ENCODE data around the gene RNPEP.
"Not testable (repeated sequence)": the region's sequence is repeated elsewhere in the genome, so short reads cannot be mapped to it uniquely, and the experiment has no call there.

Gene RNPEP

DNA sequence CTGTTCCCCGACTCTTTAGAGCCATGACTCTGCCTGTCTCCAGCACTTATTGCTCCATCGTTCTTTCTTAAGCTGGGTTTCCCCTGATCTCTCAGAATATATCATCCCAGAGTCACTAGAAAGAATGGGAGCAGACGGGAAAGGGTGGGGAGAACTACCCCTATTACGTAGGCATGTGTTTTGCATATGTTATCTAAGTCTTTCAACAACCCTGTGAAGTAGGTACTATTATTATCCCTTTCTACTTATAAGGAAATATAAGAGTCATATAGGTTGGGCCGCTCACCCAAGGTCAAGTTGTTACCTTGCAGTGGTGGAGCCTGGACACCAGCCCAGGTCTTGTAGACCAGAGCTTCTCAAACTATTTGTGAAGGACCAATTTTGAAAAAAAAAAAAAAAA, 66.7 kb downstream of the RNPEP start:
- H3K4me3 Mint-ChIP-seq, result no peak overlapping the region
- H3K27ac Mint-ChIP-seq, result no peak overlapping the region
- H3K4me1 Mint-ChIP-seq, result no peaks in the 10 kb centered on the region
- no peaks in the 10 kb centered on the region for H3K36me3 Mint-ChIP-seq (ENCODE audit: low read depth)
- TF ChIP-seq, protein P1, sequence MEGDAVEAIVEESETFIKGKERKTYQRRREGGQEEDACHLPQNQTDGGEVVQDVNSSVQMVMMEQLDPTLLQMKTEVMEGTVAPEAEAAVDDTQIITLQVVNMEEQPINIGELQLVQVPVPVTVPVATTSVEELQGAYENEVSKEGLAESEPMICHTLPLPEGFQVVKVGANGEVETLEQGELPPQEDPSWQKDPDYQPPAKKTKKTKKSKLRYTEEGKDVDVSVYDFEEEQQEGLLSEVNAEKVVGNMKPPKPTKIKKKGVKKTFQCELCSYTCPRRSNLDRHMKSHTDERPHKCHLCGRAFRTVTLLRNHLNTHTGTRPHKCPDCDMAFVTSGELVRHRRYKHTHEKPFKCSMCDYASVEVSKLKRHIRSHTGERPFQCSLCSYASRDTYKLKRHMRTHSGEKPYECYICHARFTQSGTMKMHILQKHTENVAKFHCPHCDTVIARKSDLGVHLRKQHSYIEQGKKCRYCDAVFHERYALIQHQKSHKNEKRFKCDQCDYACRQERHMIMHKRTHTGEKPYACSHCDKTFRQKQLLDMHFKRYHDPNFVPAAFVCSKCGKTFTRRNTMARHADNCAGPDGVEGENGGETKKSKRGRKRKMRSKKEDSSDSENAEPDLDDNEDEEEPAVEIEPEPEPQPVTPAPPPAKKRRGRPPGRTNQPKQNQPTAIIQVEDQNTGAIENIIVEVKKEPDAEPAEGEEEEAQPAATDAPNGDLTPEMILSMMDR (IDR thresholded peaks at IDR 0.05), result no peak
- no peaks in the 10 kb centered on the region for H3K9me3 Mint-ChIP-seq
- peaks cover 3% of the 10 kb centered on the region for H3K27me3 Mint-ChIP-seq (ENCODE audit: low read depth, poor library complexity)
- no peak for DNase-seq

DNA sequence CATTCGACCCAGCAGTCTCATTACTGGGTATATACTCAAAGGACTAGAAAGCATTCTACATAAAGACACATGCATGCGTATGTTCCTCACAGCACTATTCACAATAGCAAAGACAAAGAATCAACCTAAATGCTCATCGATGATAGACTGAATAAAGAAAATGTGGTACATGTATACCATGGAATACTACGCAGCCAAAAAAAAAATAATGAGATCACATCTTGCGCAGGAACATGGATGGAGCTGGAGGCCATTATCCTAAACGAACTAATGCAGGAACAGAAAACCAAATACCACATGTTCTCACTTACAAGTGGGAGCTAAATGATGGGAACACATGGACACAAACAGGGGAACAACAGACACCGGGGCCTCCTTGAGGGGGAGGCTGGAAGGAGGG, 71.6 kb downstream of the RNPEP start:
- TF ChIP-seq, protein P1 (IDR thresholded peaks at IDR 0.05), result no peak
- Mint-ChIP-seq H3K4me3 (no peak overlapping the region), H3K9me3 (no peaks in the 10 kb centered on the region), H3K36me3 (ENCODE audit: low read depth) (no peaks in the 10 kb centered on the region), H3K4me1 (peaks cover 21% of the 10 kb centered on the region), H3K27me3 (ENCODE audit: low read depth, poor library complexity) (peaks cover 3% of the 10 kb centered on the region), H3K27ac (no peak overlapping the region)
- DNase-seq, result no peak

DNA sequence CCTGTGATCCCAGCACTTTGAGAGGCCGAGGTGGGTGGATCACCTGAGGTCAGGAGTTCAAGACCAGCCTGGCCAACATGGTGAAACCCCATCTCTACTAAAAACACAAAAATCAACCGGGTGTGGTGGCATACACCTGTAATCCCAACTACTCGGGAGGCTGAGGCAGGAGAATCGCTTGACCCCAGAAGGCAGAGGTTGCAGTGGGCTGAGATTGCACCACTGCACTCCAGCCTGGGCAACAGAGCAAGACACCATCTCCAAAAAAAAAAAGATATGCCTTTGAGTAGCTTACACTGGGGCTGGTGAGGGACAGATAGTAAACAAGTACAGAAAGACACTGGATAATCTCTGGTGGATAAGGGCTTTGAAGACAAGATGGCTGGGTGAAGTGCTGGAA, 72.2 kb downstream of the RNPEP start:
- H3K4me1 Mint-ChIP-seq, result peaks cover 21% of the 10 kb centered on the region
- H3K4me3 Mint-ChIP-seq; H3K27ac Mint-ChIP-seq; H3K36me3 Mint-ChIP-seq (ENCODE audit: low read depth); H3K27me3 Mint-ChIP-seq (ENCODE audit: low read depth, poor library complexity); H3K9me3 Mint-ChIP-seq; DNase-seq: not testable (repeated sequence)
